ENCODE data around the gene EFCC1.
"Not testable (repeated sequence)": the region's sequence is repeated elsewhere in the genome, so short reads cannot be mapped to it uniquely, and the experiment has no call there.

The EFCC1 gene

DNA sequence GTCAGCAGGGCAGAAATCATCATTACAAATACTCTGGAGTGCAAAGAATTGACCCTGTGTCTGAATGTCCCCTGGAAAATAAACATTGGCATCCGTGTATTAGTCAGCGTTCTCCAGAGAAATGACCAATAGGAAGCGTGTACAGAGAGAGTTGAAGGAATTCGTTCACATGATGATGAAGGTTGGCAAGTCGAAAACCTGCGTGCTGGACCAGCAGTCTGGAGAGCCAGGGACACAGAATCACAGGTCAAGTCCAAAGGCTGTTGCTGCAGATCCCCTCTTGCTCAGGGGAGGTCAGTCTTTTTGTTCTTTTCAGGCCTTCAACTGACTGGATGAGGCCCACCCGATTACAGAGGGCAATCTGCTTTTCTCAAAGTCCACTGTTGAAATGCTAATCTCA, 76.1 kb downstream of the EFCC1 start:
- FAIRE-seq (no peak), DNase-seq (ENCODE audit: low spot score) (no peak)

DNA sequence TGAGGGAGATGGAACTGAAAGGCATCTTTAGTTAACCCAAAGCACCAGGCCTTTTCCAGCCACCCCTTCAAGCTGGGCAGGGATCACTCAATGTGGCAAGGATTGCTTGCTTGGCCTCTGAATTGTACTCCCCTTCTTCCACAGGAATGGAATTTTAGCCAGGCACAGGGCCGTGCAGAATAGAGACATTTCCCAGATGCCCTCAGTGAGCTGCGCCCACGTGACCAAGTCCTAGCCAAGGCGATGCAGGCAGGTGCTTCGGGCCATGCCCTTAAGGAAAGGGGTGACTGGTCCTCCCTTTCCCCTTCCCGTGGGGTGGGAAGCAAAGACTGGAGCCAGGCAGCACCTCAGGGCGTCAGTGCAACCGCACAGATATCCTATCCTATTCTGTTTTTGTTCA, 77.4 kb downstream of the EFCC1 start:
- DNase-seq (ENCODE audit: low spot score): no peak
- FAIRE-seq: no peak

DNA sequence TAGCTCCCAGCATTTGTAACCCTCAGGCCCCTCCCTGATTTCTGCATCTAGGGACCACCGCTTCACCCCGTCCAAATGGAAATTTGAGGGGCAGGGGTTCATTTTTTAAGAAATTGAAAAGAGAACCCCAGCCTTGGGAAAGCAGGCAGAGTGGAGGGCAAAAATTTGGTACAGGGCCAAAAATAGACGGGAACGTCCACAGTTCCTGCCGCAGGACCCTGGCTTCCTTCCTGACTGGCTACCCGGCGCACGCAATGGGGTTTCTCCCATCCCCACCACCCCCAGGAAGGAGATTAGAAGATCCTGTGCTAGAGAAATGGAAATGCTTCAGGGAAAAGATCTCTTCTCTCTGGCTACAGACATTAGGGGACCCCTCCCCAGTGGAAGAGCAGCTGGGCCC, 80.4 kb downstream of the EFCC1 start:
- FAIRE-seq (no peak), DNase-seq (ENCODE audit: low spot score) (no peak)

DNA sequence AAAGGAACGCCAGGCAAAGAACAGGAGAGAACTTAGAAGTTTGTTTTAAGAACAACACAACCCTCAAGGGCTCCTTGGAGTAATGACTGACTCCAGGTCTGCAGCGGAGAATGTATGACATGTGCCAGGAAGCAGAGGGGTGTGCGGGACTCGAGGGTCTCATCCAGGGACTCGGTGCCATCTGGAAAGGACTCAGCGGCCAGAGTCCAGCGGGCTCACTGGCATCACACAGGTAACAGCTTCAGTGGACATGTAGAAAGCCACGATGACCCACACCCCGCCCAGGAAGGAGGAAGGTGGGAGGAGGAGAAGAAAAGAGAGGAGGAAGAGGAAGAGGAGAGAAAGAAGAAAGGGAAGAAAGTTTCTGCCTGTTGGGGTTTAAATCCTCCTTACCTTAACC, 80.9 kb downstream of the EFCC1 start:
- FAIRE-seq: no peak
- no peak for DNase-seq (ENCODE audit: low spot score)

DNA sequence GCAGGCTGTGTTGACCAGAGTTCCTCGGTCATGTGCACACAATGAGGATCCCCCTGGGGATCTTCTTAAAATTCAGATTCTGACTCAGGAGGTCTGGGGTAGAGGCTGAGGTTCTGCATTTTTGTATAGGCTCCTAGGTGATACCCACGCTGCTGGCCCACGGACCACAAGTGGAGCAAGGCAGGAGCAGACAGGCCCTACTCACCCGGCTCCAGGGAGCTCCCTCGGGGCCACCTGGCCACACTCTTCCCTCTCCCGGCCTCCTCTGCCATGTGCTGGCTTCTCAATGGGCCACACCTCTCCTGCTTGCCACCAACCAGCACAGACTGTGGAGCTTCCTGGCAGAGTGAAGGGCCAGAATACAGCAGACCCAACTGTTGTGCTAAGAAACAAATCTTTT, 83.4 kb downstream of the EFCC1 start:
- DNase-seq (ENCODE audit: low spot score) (no peak), FAIRE-seq (no peak)

DNA sequence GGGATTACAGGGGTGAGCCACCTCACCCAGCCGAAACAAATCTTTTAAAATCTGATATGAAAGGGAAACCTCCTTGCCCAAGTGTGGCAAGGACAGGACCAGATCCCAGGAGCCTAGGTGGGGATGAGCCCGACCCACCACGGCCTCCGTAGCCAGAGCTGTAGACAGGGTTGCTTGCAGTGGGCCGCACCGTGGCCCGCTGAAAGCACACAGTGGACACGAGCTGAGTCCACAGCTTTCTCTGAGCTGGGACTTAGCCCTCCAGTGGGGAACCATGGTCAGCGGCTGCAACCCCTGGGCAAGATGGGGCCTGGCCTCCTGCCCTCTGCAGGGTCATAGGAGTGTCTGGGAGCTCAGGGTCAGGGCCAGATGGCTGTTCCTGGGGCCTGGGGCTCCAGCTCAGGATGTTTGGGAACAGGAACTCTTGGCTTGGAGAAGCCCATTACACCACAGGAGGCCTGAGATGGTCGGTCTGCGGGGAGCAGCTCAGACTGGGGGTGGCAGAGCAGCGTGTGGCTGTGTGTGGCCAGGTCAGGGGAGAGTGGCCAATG, 84.1 kb downstream of the EFCC1 start:
- FAIRE-seq: no peak
- DNase-seq (ENCODE audit: low spot score): no peak

DNA sequence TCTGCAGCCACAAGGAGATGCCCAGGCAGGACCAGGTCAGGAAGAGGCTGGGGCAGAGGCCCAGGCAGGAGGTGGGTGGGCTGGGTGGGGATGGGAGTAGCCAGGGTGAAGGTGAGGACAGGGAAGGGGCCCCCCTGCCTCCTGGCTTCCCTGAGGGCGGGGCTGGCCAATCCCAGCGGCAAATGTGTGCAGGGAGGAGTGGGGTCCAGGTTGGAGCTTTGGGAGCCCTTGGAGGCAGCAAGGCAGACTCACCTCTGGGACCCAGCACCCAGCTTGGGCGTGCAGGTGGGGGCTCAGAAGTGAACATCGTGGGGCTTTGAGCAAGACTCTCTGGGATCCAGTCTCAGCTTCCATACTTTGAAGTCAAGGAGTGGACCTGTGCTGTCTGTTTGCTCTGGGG, 84.7 kb downstream of the EFCC1 start:
- DNase-seq (ENCODE audit: low spot score): no peak

DNA sequence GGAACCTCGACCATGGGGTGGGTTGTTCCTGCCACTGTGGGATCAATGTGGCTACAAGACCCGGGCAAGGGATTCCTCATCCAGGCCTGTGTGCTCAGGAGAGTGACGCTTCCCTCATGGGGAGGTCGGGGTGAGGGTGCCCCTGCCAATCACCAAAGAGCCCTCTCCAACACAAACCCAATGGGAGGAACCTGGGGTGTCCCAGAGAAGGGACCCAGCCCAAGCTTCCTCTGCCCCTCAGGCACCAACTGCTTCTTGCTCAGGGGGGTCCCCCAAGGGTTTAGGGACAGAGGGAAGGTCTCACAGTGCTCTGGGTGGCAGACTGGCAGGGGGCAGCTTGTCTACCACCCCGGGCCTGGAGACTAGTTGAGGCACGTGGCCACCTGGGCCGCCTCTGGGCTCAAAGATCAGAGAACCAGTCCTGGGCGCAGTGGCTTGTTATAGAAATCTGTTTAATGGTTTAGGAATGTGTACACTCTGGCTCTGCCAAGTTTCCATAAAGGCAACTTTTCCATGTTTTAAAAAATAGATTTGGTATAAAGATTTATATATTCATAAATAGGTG, 86.1 kb downstream of the EFCC1 start:
- FAIRE-seq (no peak), DNase-seq (ENCODE audit: low spot score) (no peak)

More for the DNA sequence above, 84.7 kb downstream of the EFCC1 start:
- no peak for FAIRE-seq

DNA sequence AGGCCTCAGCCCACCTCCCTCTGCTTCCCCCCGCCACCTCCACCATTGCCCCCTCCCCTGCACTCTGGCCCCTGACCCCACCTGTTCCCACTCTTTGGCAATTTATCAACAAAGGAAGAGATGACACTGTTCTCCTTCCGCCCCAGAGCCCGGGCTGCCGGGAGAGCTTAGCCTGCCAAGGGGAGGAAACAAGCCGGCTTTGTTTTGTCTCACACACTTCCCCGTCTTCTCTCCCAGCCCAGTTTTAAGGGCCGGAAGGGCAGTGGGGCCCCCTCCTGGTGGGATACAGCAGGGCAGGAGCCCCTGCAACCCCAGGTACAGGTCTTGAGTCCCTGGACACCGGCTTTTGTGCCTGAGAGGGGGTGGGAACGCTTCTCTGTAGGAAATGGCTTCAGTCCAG, 86.8 kb downstream of the EFCC1 start:
- not testable (repeated sequence) for FAIRE-seq; DNase-seq (ENCODE audit: low spot score)

DNA sequence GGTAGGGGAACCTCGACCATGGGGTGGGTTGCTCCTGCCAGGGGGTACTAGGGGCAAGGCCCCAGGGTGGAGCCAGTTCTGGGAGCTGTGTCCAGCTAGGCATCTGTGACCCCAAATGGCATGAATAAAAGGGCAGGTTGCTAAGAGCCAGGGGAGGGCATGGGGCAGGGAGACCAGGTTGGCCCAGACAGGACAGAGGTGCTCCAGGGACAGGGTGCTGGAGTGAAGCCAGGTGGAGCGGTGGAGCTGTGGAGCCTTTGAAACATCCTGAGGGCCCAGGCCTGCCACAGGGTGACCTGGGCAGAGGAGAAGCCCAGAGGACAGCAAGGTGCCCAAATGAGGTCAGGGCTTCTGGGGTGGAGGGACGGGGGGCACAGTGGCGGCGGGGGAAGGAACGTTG, 87.2 kb downstream of the EFCC1 start:
- DNase-seq (ENCODE audit: low spot score): not testable (repeated sequence)
- FAIRE-seq: peak; percentile 48
